Stimulated activated CD8-positive, alpha-beta memory T cell treated with anti-CD3 and anti-CD28 coated beads, Interleukin-7, amount 100 ng/mL, for 4 hours (primary cell): ENCODE measurements around the gene GRIA1.

Experiments
- DNase-seq, 2 donors: peaks; one replicate each; pipeline ENCODE4 v3.0.0-alpha.2; 2020; ENCODE audit warnings: low read depth in 2 of 2

The GRIA1 gene

GRCh38 chr5:153779836-153780235 is 289.4 kb downstream of the GRIA1 start:
- no peak for DNase-seq

DNA sequence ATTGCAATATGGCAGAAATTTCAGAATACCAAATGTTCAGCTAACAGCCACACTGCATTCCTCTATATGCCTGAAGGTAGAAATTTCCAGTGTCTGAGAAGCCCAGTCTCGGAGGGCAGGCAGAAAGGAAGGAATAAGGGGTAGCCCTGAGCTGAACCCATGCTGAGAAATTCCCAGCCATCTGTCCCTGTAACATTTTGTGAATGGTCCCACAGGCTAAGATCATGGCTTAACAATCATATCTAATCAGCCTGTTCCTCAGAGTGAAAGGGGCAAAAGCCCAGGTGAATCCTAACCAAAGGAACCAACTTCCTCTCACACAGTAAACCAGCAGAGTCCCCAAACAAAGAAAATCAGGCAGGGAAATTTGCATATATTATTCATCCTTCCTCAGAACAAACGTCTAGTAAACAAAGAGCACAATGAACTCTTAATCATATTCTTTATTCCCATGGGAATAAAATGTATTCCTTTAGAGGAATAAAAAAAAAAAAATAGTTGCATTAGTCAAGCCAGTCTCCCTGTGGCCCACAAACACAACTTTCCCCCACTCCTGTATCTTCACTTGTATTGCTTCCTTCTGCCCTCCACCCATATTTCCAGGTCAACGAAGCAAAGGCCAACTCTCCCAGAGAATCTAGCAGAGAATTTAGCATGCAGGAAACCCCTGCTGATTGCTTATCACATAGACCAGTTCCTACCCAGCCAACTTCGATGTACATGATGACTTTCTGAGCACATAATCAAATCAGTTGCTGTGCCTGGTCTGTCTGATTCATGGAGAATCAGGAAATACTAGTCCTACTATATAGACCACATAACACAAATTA is 290.6 kb downstream of the GRIA1 start:
- DNase-seq, result no peak

DNA sequence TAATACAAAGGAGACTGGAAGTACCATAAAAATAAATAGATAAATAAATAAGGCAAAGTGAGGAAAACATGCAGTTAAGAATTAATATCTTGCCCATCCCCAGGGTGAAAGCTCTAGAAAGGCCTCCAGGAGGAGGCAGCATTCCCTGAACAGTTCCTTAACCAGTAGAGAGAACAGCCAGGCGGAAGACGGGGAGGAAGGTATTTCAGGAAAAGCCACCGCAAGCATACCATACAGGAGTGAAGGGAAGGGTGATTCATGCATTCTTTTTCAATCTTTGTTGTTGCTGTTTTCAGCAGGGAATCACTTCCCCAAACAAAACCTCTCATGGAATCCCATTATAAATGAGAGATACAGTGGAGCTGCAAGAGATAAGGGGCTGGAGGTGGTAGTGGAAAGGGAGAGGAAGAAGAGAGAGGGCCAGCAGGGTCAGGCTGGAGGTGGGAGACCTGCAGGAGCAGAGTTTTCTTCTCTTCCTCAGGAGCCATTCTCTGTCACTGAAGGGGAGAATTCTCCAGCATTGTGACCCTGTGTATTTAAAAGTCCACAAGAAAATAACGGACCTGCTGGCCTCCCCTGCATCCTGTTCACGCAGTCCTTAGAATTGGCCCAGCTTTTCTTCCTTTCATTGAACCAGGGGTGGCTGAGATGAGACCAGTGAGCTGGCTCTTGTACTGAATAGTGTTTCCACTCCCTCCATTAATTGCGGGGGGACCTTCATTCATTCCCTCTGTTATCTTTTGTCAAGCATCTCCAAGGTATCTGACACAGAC is 292.3 kb downstream of the GRIA1 start:
- no peak for DNase-seq

- no peak for DNase-seq
Observed at GRCh38 chr5:153783362-153783658, 292.8 kb downstream of the GRIA1 start.

GRCh38 chr5:153784277-153784676 is 293.8 kb downstream of the GRIA1 start:
- DNase-seq, result no peak

DNA sequence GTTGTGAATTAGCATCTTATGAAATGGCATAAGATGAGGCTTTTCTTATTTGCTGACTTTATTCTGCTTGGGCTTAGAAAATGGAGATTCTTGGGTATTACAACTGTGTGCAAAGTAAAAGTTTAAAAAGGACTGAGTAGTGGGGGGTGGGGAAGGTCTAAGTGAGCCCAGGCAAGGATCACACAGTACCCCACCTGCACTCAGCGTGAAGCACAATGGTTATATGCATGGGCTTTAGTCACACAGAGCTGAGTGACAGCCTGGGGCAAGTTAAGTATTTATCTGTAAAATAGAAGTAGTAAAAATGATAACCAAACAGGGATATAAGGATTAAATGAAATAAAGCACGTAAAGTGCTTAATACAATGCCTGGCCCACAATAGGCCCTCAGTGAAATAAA is 300.9 kb downstream of the GRIA1 start:
- no peak for DNase-seq

GRCh38 chr5:153792305-153792704 is 301.8 kb downstream of the GRIA1 start:
- no peak for DNase-seq

GRCh38 chr5:153793699-153794098 is 303.2 kb downstream of the GRIA1 start:
- no peak for DNase-seq

- DNase-seq, result no peak
Observed at GRCh38 chr5:153794327-153794726, 303.9 kb downstream of the GRIA1 start.

GRCh38 chr5:153796527-153796926 is 306.1 kb downstream of the GRIA1 start:
- DNase-seq, result no peak

GRCh38 chr5:153797484-153797883 is 307.0 kb downstream of the GRIA1 start:
- DNase-seq, result no peak

DNA sequence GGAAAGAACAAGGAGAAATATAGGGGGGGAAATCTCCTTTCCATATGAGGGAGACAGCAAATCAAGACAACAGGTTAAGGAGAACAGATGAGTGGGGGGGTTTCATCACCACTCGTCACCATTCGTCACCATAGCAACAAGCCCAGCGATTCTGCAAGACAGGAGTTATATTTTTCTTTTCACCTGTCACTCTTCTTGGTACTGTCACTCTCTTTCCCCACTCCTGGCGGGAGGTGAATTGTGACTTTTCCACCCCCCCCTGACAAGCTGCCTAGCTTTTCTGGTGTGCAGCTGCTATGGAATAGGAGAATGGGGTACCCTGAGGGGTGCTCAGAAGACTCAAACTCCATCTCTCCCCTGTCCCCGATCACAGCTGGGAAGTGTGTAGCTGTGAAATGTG is 308.4 kb downstream of the GRIA1 start:
- DNase-seq, result no peak

DNA sequence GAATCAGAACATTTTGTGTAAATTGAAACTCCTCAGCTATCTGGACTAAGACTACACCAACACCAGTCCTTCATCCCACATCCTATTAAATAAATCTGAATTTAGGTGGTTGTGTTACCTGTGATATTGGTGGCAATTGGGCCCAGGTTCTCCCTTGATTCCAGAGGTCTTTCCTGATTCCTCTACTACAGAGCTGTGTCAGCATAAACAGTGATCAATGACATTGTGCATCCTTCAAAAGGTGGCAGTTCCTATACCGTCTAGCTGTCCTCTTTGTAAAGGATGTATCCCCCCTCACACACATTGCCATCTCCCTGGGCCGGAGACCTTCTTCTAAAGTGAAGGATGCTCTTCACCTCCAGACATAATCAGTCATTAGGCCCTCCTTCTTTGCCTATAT is 309.0 kb downstream of the GRIA1 start:
- DNase-seq, result no peak

DNA sequence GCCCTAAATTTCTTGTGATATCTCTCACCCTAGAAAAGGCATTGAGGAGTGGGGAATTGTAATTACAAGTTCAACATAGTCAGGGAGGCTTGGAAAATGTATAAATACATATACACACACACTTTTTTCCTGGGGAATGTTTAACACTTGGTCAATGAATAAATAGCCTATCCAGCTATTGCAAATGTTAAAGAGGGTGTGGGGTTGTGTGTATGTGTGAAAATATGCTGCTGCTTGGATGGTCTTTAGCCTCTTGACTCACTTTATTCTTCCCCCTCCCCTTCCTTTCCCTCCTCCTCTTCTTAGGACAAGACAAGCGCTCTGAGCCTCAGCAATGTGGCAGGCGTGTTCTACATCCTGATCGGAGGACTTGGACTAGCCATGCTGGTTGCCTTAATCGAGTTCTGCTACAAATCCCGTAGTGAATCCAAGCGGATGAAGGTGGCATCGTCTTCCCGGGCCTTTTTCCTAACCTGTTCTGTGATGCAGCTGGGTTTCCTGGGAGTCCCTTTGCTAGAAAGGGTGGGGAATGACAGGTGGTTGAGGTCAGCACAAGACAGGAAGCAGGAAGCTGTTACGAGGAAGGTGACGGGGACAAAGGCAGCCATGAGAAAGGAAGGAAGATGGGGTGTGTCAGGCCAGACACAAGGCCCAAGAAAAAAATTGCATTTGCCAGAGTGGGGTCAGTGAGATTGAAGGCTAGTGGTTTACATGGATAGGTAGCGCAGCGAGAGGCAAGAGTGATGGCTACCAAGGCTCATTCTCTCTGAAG is 311.8 kb downstream of the GRIA1 start:
- no peak for DNase-seq

DNA sequence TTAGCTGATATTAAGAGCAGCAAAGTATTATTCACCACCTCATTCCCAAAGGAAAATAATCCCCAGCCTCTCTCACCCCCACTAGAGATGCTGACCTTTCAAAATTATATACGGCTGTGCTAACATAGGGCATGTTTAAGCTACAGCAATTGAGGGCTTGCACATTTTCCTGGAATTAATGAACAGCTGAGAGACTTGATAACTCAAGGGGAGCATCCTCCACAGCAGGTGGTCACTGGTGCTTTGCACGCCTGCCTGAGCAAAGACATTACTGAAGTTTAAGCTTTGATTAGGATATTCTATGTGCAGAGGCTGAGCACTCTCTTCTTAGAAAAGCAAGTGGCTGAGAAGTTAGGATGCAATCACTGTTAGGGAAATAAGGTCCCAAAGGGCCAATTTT is 317.3 kb downstream of the GRIA1 start:
- no peak for DNase-seq

DNA sequence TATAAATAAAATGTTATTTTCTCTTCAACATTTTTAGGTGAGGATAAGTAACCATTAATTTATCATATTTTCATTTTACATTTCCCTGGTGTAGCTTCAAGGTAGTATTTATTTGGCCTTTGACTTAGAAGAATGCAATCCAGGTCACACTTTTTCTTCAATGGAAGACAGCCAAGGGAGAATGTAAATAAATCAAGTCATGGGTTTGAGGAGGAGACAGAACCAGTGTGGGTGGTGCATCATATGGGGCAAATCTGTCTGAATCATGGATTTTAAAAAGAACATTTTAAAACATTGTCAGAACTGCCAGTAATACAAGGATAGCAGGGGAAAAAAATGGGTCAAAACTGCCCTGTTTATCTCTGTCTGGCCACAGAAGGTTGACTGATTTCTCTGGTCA is 318.7 kb downstream of the GRIA1 start:
- DNase-seq, result no peak

- DNase-seq, result no peak
Observed at GRCh38 chr5:153813901-153814300, 323.4 kb downstream of the GRIA1 start.

DNA sequence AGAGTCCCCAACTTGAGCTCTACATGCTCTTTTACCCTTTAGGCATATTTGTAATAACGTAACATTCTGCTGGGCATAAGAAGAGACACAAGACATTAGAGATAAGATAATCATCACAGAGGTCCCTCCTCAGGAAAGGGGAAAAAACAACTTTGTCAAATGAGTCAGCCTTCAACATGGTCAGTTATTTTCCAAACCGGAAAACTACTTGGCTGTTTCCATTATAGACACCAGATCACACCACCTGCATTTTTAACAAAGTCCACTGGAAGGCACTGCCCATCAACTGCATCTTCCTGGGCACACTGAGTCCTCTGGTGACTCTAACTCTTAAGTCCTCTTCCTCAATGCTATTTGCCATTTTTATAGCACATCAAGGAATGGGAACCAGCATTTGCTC is 326.4 kb downstream of the GRIA1 start:
- no peak for DNase-seq

GRCh38 chr5:153818626-153819025 is 328.2 kb downstream of the GRIA1 start:
- DNase-seq, result no peak

GRCh38 chr5:153823036-153823435 is 332.6 kb downstream of the GRIA1 start:
- no peak for DNase-seq

DNA sequence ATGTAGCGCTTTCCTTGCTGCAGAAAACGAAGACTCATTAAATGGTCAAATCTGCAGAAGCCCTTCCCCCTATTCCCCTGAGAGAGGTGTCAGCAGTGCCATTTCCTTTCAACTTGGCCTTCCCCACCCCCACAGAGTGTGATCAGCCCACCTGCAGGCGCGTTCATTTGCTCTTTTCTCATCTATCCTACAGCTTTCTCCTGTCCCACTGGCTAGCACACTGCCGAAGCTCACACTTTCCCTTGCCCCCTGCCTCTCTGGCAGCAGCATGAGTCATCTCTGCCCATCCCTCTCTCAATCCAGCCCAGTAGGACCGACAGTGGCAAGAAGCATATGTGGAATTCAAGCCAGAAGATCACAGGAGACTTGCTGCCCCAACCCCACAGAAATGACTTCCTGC is 334.4 kb downstream of the GRIA1 start:
- no peak for DNase-seq

DNA sequence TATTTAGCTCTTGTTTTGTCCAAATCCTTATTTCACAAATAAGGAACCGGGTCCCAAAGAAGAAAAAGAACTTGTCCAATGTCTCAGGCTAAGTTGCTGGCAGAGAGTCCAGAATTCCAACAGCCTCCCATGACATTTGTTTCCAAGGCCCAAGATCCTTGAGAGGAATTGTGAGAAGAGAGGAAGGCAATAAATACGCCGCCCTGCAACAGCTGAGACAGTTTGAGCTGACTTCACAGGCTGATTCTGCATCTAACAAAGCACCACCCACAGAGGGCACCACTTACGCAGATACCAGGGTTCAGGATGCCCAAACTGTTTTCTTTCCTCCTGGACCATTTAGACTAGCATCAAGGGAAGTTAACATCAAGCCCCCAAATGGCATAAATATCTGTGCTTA is 336.9 kb downstream of the GRIA1 start:
- DNase-seq, result no peak
